Naive B cell (primary cell): ENCODE results near the gene DNAJC30. TPM values are rescaled to one million over a fixed set of nuclear protein-coding genes. Genes with fewer than 3 reads are reported as not detected.
"Not testable (repeated sequence)": the region's sequence is repeated elsewhere in the genome, so short reads cannot be mapped to it uniquely, and the experiment has no call there.

Experiments
- ATAC-seq, 2 donors: fragments of 150-1000 bp; cut with Tn5 transposase; 2 replicates each; pipeline ENCODE4 v1.10.0; 2021; ENCODE audit warnings: low read depth in 2 of 2, mild to moderate bottlenecking in 2 of 2, moderate library complexity in 2 of 2
- DNase-seq: peaks from one replicate; pipeline ENCODE4 v3.0.0; 2022
- H3K27ac Mint-ChIP-seq, 6 donors: one replicate each; pipeline ENCODE4 v1.8.0; 2020 to 2022; ENCODE audit warnings: mild to moderate bottlenecking in 6 of 6, mixed read lengths in 6 of 6, moderate library complexity in 5 of 6, inconsistent platforms in 2 of 6
- H3K27me3 Mint-ChIP-seq, 3 donors: one replicate each; pipeline ENCODE4 v1.8.0; 2021 to 2022; ENCODE audit warnings: mixed read lengths in 3 of 3, mild to moderate bottlenecking in 1 of 3
- H3K36me3 Mint-ChIP-seq, 2 donors: one replicate each; pipeline ENCODE4 v1.8.0; 2020 to 2022; ENCODE audit warnings: mixed read lengths in 2 of 2, inconsistent platforms in 1 of 2, mild to moderate bottlenecking in 1 of 2
- H3K4me1 Mint-ChIP-seq, 3 donors: one replicate each; pipeline ENCODE4 v1.8.0; 2020 to 2022; ENCODE audit warnings: mixed read lengths in 3 of 3, inconsistent platforms in 1 of 3, mild to moderate bottlenecking in 1 of 3, moderate library complexity in 1 of 3
- H3K4me3 Mint-ChIP-seq, 8 donors: one replicate each; pipeline ENCODE4 v1.8.0; 2020 to 2022; ENCODE audit warnings: mild to moderate bottlenecking in 8 of 8, mixed read lengths in 8 of 8, moderate library complexity in 8 of 8, inconsistent platforms in 2 of 8
- H3K9me3 Mint-ChIP-seq, 7 donors: one replicate each; pipeline ENCODE4 v1.8.0; 2020 to 2022; ENCODE audit warnings: mixed read lengths in 7 of 7, mild to moderate bottlenecking in 5 of 7, inconsistent platforms in 2 of 7, moderate library complexity in 1 of 7
- polyA plus RNA-seq, 6 donors: library from polyadenylated mRNA; unstranded; fragments of 300-500 nt; fragmentation: Illumina TruSeq; gene quantifications; one replicate each; pipeline ENCODE4 v1.2.3, GENCODE V29; 2021; ENCODE audit warnings: low read depth in 6 of 6

Gene DNAJC30
- polyA plus RNA-seq, 6 donors from 2014 or later: 9.9 to 15.4 (median 12.2) TPM

GRCh38 chr7:73669288-73669701, 14.0 kb downstream of the DNAJC30 start:
- H3K4me1 Mint-ChIP-seq: peaks cover 9 to 13% (median 11%) of the 10 kb centered on the region in 3 donors
- no peak overlapping the region for H3K27ac Mint-ChIP-seq
- no peaks in the 10 kb centered on the region for H3K36me3 Mint-ChIP-seq
- ATAC-seq: no peak
- no peak for DNase-seq
- H3K9me3 Mint-ChIP-seq: peaks cover 0 to 1% (median 0%) of the 10 kb centered on the region in 7 donors
- peaks cover 15 to 36% (median 32%) of the 10 kb centered on the region in 3 donors for H3K27me3 Mint-ChIP-seq
- peak overlapping the region in 2 of 8 donors; percentile 21 to 54 for H3K4me3 Mint-ChIP-seq

GRCh38 chr7:73668886-73669230, 14.4 kb downstream of the DNAJC30 start:
- H3K4me3 Mint-ChIP-seq: peak overlapping the region; percentile 72 to 94 (median 84)
- peaks cover 11 to 13% (median 13%) of the 10 kb centered on the region in 3 donors for H3K4me1 Mint-ChIP-seq
- ATAC-seq (no peak), DNase-seq (no peak)
- peaks cover 0 to 1% (median 0%) of the 10 kb centered on the region in 7 donors for H3K9me3 Mint-ChIP-seq
- no peaks in the 10 kb centered on the region for H3K36me3 Mint-ChIP-seq
- H3K27ac Mint-ChIP-seq: peak overlapping the region in 1 of 6 donors; percentile 10
- H3K27me3 Mint-ChIP-seq: peaks cover 19 to 40% (median 36%) of the 10 kb centered on the region in 3 donors

- H3K27ac Mint-ChIP-seq: peak overlapping the region in 5 of 6 donors; percentile 47 to 89 (median 75)
- H3K4me3 Mint-ChIP-seq: peak overlapping the region; percentile 72 to 94 (median 84)
- H3K4me1 Mint-ChIP-seq: peaks cover 11 to 13% (median 13%) of the 10 kb centered on the region in 3 donors
- H3K27me3 Mint-ChIP-seq: peaks cover 22 to 45% (median 42%) of the 10 kb centered on the region in 3 donors
- H3K36me3 Mint-ChIP-seq: peaks cover 2 to 4% of the 10 kb centered on the region in 2 donors
- DNase-seq (no peak), ATAC-seq (no peak)
- peaks cover under 1 to 3% (median 2%) of the 10 kb centered on the region in 7 donors for H3K9me3 Mint-ChIP-seq
Observed at GRCh38 chr7:73668103-73668885, 15.0 kb downstream of the DNAJC30 start.

- H3K9me3 Mint-ChIP-seq: peaks cover 4 to 10% (median 8%) of the 10 kb centered on the region in 7 donors
- peak within 1 kb of the TSS; percentile 74 to 94 (median 86) for H3K4me3 Mint-ChIP-seq
- peaks cover 7 to 10% of the 10 kb centered on the region in 2 donors for H3K36me3 Mint-ChIP-seq
- H3K27ac Mint-ChIP-seq: peak within 1 kb of the TSS; percentile 66 to 89 (median 76)
- peaks cover 11 to 13% (median 13%) of the 10 kb centered on the region in 3 donors for H3K4me1 Mint-ChIP-seq
- peak; percentile 91 for DNase-seq
- H3K27me3 Mint-ChIP-seq: peaks cover 27 to 52% (median 49%) of the 10 kb centered on the region in 3 donors
- ATAC-seq: peak; percentile 89 to 90
Observed at GRCh38 chr7:73667344-73668102, 15.7 kb downstream of the DNAJC30 start, which contains the start of gene VPS37D. TSS of gene VPS37D (plus strand) at chr7:73667831. CDS start at chr7:73667959, 128 bp downstream.

GRCh38 chr7:73663033-73663432, 20.2 kb downstream of the DNAJC30 start:
- Mint-ChIP-seq H3K9me3 (peaks cover 6 to 11% (median 8%) of the 10 kb centered on the region in 7 donors), H3K4me1 (peaks cover 0 to 5% (median 0%) of the 10 kb centered on the region in 3 donors), H3K4me3 (no peak overlapping the region), H3K27ac (no peak overlapping the region), H3K36me3 (peaks cover 7 to 10% of the 10 kb centered on the region in 2 donors), H3K27me3 (peaks cover 38 to 56% (median 53%) of the 10 kb centered on the region in 3 donors)
- DNase-seq (no peak), ATAC-seq (no peak)

- ATAC-seq, DNase-seq, H3K36me3 Mint-ChIP-seq, H3K4me1 Mint-ChIP-seq, H3K27ac Mint-ChIP-seq, H3K4me3 Mint-ChIP-seq: not testable (repeated sequence)
- Mint-ChIP-seq H3K27me3 (peaks cover 39 to 48% (median 47%) of the 10 kb centered on the region in 3 donors), H3K9me3 (peaks cover 6 to 11% (median 8%) of the 10 kb centered on the region in 7 donors)
Observed at GRCh38 chr7:73660594-73660993, 22.7 kb downstream of the DNAJC30 start.

- no peak overlapping the region for H3K4me3 Mint-ChIP-seq
- peaks cover 7 to 10% of the 10 kb centered on the region in 2 donors for H3K36me3 Mint-ChIP-seq
- H3K27ac Mint-ChIP-seq: no peak overlapping the region
- H3K9me3 Mint-ChIP-seq: peaks cover 6 to 11% (median 8%) of the 10 kb centered on the region in 7 donors
- no peak for ATAC-seq
- peaks cover 0 to 5% (median 0%) of the 10 kb centered on the region in 3 donors for H3K4me1 Mint-ChIP-seq
- H3K27me3 Mint-ChIP-seq: peaks cover 33 to 50% (median 47%) of the 10 kb centered on the region in 3 donors
- no peak for DNase-seq
Observed at GRCh38 chr7:73659983-73660382, 23.3 kb downstream of the DNAJC30 start.

GRCh38 chr7:73655309-73655708, 27.9 kb downstream of the DNAJC30 start:
- DNase-seq, H3K27ac Mint-ChIP-seq, ATAC-seq, H3K4me1 Mint-ChIP-seq, H3K36me3 Mint-ChIP-seq, H3K9me3 Mint-ChIP-seq, H3K4me3 Mint-ChIP-seq: not testable (repeated sequence)
- H3K27me3 Mint-ChIP-seq: peaks cover 31 to 44% (median 38%) of the 10 kb centered on the region in 3 donors

- peaks cover 41 to 59% (median 56%) of the 10 kb centered on the region in 3 donors for H3K27me3 Mint-ChIP-seq
- no peak for DNase-seq
- H3K36me3 Mint-ChIP-seq: peaks cover 0 to 19% of the 10 kb centered on the region in 2 donors
Observed at GRCh38 chr7:73652541-73652949, 30.7 kb downstream of the DNAJC30 start.

GRCh38 chr7:73650524-73650923, 32.7 kb downstream of the DNAJC30 start:
- Mint-ChIP-seq H3K27me3 (peaks cover 50 to 79% (median 71%) of the 10 kb centered on the region in 3 donors), H3K27ac (no peak overlapping the region)

More at GRCh38 chr7:73652541-73652949, 30.7 kb downstream of the DNAJC30 start:
- Mint-ChIP-seq H3K27ac (peak overlapping the region in 1 of 6 donors; percentile 81), H3K4me3 (no peak overlapping the region), H3K4me1 (peaks cover 13 to 19% (median 17%) of the 10 kb centered on the region in 3 donors), H3K9me3 (peaks cover 0 to 3% (median 0%) of the 10 kb centered on the region in 7 donors)
- ATAC-seq: no peak

GRCh38 chr7:73649576-73649975, 33.7 kb downstream of the DNAJC30 start:
- H3K36me3 Mint-ChIP-seq: peaks cover 0 to 19% of the 10 kb centered on the region in 2 donors
- H3K9me3 Mint-ChIP-seq: no peaks in the 10 kb centered on the region
- H3K4me1 Mint-ChIP-seq: peaks cover 16 to 19% (median 17%) of the 10 kb centered on the region in 3 donors
- DNase-seq (no peak), ATAC-seq (no peak)
- H3K4me3 Mint-ChIP-seq: peak overlapping the region in 7 of 8 donors; percentile 36 to 88 (median 61)
- H3K27ac Mint-ChIP-seq: no peak overlapping the region
- peaks cover 57 to 82% (median 73%) of the 10 kb centered on the region in 3 donors for H3K27me3 Mint-ChIP-seq

More at GRCh38 chr7:73650524-73650923, 32.7 kb downstream of the DNAJC30 start:
- DNase-seq: no peak
- H3K4me3 Mint-ChIP-seq: peak overlapping the region in 1 of 8 donors; percentile 65
- ATAC-seq: no peak
- H3K9me3 Mint-ChIP-seq: peaks cover 0 to 3% (median 0%) of the 10 kb centered on the region in 7 donors
- peaks cover 0 to 19% of the 10 kb centered on the region in 2 donors for H3K36me3 Mint-ChIP-seq
- peaks cover 16 to 19% (median 17%) of the 10 kb centered on the region in 3 donors for H3K4me1 Mint-ChIP-seq

GRCh38 chr7:73648593-73649332, 34.5 kb downstream of the DNAJC30 start:
- Mint-ChIP-seq H3K4me3 (peak overlapping the region; percentile 72 to 84 (median 78)), H3K4me1 (peaks cover 16 to 19% (median 17%) of the 10 kb centered on the region in 3 donors), H3K9me3 (no peaks in the 10 kb centered on the region), H3K36me3 (peaks cover 0 to 19% of the 10 kb centered on the region in 2 donors), H3K27ac (peak overlapping the region in 3 of 6 donors; percentile 3 to 69 (median 49)), H3K27me3 (peaks cover 60 to 88% (median 76%) of the 10 kb centered on the region in 3 donors)
- no peak for ATAC-seq
- no peak for DNase-seq
